Stimulated activated CD4-positive, alpha-beta T cell treated with anti-CD3 and anti-CD28 coated beads, Interleukin-12 subunit alpha, Interleukin-12 subunit beta, amount 100 ng/mL, for 24 hours (primary cell): ENCODE measurements around the gene PPFIBP1.
"Not testable (repeated sequence)": the region's sequence is repeated elsewhere in the genome, so short reads cannot be mapped to it uniquely, and the experiment has no call there.

Source experiments
- DNase-seq, 2 experiments: peaks; one replicate each; pipeline ENCODE4 v3.0.0-alpha.2; 2020; ENCODE audit warnings: low read depth in 2 of 2

PPFIBP1 gene

GRCh38 chr12:27566159-27566558 is 42.2 kb downstream of the PPFIBP1 start:
- no peak for DNase-seq

GRCh38 chr12:27566626-27567025 is 42.6 kb downstream of the PPFIBP1 start:
- DNase-seq: no peak

- DNase-seq: no peak
Observed at GRCh38 chr12:27571463-27571862, 47.5 kb downstream of the PPFIBP1 start.

DNA sequence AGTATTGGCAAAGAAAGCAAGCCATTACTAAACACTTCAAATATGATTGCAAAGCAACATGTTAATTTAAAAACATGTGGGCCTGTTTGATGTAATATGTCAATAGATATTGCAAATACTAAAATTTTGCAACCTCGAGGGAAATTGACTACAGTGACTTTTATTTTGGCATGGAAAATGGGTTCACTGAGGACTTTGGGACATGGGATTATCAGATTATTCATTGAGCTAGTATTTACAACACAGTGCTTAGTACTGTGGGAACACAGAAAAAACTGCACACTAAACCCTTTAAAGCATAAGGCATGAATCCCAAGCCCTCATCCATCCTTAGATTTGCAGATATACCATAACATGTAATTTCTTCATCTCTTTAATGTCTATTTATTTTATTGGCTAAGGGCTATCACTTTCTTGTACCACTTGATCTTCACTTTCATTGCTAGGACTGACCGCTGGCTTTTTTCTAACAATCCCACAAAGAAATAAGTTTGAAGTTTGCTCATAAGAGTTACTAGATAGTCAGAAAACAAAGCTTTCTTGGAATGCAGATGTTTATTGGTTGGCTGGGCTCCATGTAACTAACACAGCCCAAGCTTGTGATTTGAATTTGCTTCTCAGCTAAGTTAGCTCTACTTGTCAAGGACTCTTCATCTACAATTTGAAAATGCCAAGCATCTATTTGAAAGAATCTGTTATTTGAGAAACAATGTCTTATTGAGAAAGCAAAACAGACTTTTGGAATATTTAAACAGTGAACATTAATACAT is 48.7 kb downstream of the PPFIBP1 start:
- DNase-seq: no peak

DNA sequence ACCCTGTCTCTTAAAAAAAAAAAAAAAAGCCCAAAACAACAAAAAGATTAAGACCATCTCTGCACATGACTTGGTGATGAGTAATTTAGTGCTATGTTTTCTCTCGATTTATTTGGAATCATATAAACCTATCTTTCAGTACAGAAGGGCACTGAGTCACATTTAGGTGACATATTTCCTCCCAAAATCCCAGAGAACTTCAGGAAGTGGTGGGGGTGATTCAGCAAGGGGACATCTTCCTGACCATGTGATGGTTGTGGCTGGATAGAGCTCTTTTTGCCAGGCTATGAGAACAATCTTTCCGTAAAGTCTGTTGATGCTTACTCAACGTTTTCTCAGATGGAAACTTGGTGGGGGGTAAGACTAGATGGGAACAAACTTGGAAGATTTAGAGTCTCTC is 50.0 kb downstream of the PPFIBP1 start:
- no peak for DNase-seq

- DNase-seq: no peak
Observed at GRCh38 chr12:27575090-27575761, 51.2 kb downstream of the PPFIBP1 start.

- no peak for DNase-seq
Observed at GRCh38 chr12:27575762-27576118, 51.7 kb downstream of the PPFIBP1 start.

DNA sequence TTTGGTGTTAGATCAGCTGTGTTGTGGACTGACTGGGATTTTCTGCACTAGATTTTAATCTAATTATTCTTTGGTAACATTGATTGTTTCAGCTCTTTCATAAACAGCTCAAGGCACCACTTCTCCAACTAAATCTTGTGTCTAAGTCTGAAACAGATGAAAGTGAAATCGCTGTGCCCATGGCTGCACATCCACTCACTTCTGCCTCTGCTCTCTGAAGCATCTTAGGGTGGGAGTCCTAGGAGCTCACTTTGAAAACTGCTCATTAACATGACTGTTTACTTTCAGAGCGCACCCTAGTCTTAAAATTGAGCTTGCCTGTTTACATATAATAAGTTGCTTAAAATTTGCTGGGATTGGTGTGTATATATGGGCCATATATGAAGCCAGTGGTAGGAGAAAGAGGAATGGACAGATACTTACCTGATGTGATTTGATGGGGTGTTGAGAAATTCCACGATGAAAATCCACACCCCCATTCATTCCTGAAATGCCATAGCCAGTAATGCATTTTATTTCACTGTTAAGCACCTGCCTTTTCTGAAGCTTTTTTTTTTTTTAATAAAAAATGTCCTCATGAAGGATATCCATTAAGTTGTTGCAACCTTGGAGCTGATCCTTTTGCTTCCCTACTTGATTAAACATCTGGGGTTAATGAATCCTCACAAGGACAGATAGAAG is 52.8 kb downstream of the PPFIBP1 start:
- no peak for DNase-seq

- no peak for DNase-seq
Observed at GRCh38 chr12:27577688-27578087, 53.7 kb downstream of the PPFIBP1 start.

- DNase-seq: no peak
Observed at GRCh38 chr12:27578689-27579372, 54.8 kb downstream of the PPFIBP1 start.

DNA sequence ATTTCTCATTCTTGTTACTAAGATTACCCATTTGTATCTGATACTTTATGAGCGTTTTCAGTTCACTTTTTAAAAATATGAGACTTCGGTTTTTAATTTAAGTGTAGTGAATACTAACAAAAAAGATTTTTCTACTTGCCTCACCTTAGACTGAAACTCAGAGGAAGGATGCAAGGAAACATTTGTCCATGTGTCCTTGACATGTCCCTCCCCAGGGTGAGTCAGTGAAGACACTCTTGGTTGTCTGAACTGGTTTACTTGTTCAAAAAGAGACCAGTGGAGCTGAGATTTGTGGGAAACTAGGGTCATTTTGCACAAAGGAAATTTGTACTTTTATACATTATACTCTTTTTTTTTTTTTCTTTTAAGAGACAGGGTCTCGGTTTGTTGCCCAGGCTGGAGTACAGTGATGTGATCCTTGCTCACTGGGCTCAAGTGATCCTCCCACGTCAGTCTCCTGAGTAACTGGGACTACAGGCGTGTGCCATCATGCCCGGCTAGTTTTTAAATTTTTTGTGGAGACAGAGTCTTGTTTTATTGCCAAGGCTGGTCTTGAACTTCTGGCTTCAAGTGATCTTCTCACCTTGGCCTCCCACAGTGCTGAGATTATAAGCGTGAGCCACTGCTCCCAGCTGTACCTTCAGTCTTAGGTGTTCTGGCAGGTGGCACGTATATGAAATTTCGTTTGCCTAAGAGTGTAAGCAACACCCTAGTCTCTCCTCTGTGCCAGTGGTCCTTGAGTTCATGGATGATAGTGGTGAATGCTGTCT is 56.7 kb downstream of the PPFIBP1 start:
- DNase-seq: no peak

- DNase-seq: not testable (repeated sequence)
Observed at GRCh38 chr12:27581331-27581671, 57.3 kb downstream of the PPFIBP1 start.

DNA sequence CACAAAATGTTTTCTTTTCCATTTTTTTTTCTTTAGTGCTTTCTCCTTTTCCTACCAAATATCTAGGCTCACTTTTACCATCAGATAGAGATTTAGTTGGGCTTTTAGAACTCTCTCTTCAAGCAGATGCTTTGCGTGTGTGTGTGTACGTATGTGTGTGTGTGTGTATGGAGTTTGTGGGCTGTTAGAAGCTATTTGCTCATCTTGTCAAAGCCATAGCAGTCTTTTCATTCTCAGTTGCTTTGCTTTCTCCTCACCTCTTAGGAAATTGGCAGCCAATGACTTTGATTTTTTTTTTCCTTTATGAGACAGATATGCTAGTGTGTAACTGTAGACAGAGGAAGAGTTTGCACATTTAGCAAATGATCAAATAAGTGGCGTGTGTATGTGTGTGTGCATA is 57.8 kb downstream of the PPFIBP1 start:
- DNase-seq: not testable (repeated sequence)

- not testable (repeated sequence) for DNase-seq
Observed at GRCh38 chr12:27582445-27582844, 58.4 kb downstream of the PPFIBP1 start.

- DNase-seq: no peak
Observed at GRCh38 chr12:27583057-27583797, 59.2 kb downstream of the PPFIBP1 start.

DNA sequence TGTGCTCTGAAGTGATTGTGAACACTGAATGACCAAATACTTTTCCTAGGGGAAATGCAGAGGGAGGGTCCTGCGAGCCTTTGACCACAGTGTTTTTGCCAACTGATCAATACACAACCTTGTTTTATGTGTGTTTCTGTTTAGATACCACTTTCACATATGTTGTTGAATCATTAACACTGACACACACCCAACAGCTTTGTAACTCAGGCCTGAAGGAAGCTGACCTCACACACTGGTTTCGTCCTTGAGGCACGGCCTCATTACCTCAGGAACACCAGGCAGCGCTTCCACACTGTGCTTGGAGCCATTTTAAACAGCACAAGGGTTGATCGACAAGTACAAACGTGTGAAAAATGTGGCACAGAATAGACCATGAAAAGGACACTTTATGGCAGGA is 60.0 kb downstream of the PPFIBP1 start:
- no peak for DNase-seq

GRCh38 chr12:27585739-27586265 is 61.8 kb downstream of the PPFIBP1 start:
- DNase-seq: no peak

GRCh38 chr12:27588075-27588730 is 64.2 kb downstream of the PPFIBP1 start:
- DNase-seq: not testable (repeated sequence)

DNA sequence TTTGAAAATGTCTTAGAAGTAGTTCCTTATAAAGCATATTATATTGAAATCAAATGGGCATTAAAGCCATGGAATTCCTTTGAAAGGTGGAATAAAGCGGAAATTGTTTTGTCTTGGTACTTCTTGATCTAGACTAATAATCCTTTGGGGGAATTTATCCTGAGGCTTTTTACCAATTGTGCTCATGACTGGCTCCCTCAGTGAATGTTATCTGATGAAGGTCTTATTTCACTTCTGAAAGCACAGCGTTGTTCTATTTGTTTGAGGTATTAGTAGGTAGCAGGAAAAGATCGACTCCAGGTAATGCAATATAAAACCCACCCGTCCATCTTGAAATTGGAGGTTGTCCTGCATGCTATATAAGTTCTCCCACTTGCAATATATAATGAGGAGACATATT is 64.8 kb downstream of the PPFIBP1 start:
- DNase-seq: no peak

DNA sequence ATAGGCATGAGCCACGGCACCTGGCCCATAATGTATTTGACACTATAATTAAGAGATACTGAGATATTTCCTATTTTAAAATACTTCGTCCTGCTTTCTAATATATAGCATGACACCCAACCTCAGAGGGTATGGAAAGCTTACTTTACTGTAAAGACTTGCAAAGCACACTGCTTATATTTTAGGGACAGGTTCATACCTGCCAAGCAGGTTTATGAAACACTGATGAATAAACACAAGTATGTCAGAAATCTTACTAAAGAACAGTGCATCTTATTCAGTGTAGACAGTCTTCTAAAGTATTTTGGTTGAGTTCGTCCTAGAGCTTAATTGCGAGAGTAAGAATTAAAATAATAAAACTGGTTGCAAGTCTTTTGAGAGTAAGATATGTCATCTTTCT is 65.4 kb downstream of the PPFIBP1 start:
- DNase-seq: no peak
